CD4-positive, alpha-beta memory T cell (primary cell): Measurements from ENCODE around the gene PACRG. TPM values are rescaled to one million over a fixed set of nuclear protein-coding genes. Genes with fewer than 3 reads are reported as not detected.

Source experiments
- CTCF ChIA-PET: fragments of 350-600 bp; sonication (Branson Sonifier 250); formaldehyde crosslinking; loops from one replicate; lab custom pipeline; 2021; ENCODE audit warnings: inconsistent platforms; ENCODE audit not compliant: partially characterized antibody; lab: Charles Lee
- POLR2A ChIA-PET: fragments of 350-600 bp; sonication (Branson Sonifier 250); formaldehyde crosslinking; loops from one replicate; lab custom pipeline; 2021; ENCODE audit not compliant: partially characterized antibody; lab: Charles Lee
- DNase-seq, 5 donors: peaks; one replicate each; pipeline versions ENCODE4 v3.0.0 to v3.0.0-alpha.2; 2020 to 2022; ENCODE audit warnings: mixed read lengths in 1 of 5
- H3K27ac ChIP-seq: one replicate; pipeline ENCODE4 v1.7.0; 2013; ENCODE audit warnings: low read depth, low read length
- H3K27me3 ChIP-seq: 2 replicates; pipeline ENCODE4 v1.7.0; 2013; ENCODE audit warnings: mild to moderate bottlenecking, low read length, moderate library complexity; ENCODE audit not compliant: insufficient read depth
- H3K36me3 ChIP-seq: 2 replicates; pipeline ENCODE4 v1.7.0; 2013; ENCODE audit warnings: mild to moderate bottlenecking, low read length, moderate library complexity; ENCODE audit not compliant: insufficient read depth
- H3K4me1 ChIP-seq: 2 replicates; pipeline ENCODE4 v1.7.0; 2013; ENCODE audit warnings: mild to moderate bottlenecking, low read length, moderate library complexity; ENCODE audit not compliant: insufficient read depth
- H3K4me3 ChIP-seq, 2 donors: one replicate each; pipeline ENCODE4 v1.7.0; 2013; ENCODE audit warnings: low read length in 2 of 2, mild to moderate bottlenecking in 1 of 2
- H3K9me3 ChIP-seq, 2 donors: one replicate each; pipeline ENCODE4 v1.7.0; 2013; ENCODE audit warnings: low read length in 2 of 2, control low read depth in 1 of 2; ENCODE audit not compliant: control insufficient read depth in 1 of 2
- H3K27ac Mint-ChIP-seq, 7 donors: one replicate each; pipeline ENCODE4 v1.8.0; 2020 to 2021; ENCODE audit warnings: mixed read lengths in 7 of 7, mild to moderate bottlenecking in 6 of 7, inconsistent platforms in 3 of 7, moderate library complexity in 3 of 7
- H3K27me3 Mint-ChIP-seq, 2 donors: one replicate each; pipeline ENCODE4 v1.8.0; 2020 to 2021; ENCODE audit warnings: mixed read lengths in 2 of 2
- H3K36me3 Mint-ChIP-seq, 2 donors: one replicate each; pipeline ENCODE4 v1.8.0; 2020 to 2021; ENCODE audit warnings: mixed read lengths in 2 of 2, inconsistent platforms in 1 of 2, mild to moderate bottlenecking in 1 of 2
- H3K4me1 Mint-ChIP-seq, 4 donors: one replicate each; pipeline ENCODE4 v1.8.0; 2020 to 2021; ENCODE audit warnings: mixed read lengths in 4 of 4, mild to moderate bottlenecking in 1 of 4
- H3K4me3 Mint-ChIP-seq, 8 donors: one replicate each; pipeline ENCODE4 v1.8.0; 2020 to 2021; ENCODE audit warnings: mixed read lengths in 8 of 8, mild to moderate bottlenecking in 7 of 8, moderate library complexity in 6 of 8, inconsistent platforms in 3 of 8
- H3K9me3 Mint-ChIP-seq, 8 donors: one replicate each; pipeline ENCODE4 v1.8.0; 2020 to 2021; ENCODE audit warnings: mixed read lengths in 8 of 8, mild to moderate bottlenecking in 5 of 8, inconsistent platforms in 3 of 8, moderate library complexity in 1 of 8
- intact Hi-C: fragments of 100-400 bp; cut with micrococcal nuclease; formaldehyde crosslinking; loops from one replicate; pipeline ENCODE4 v1.15.1; 2023
- polyA plus RNA-seq, 2 donors: library from polyadenylated mRNA; unstranded; fragments of 300-500 nt; fragmentation: Illumina TruSeq; gene quantifications; one replicate each; pipeline ENCODE4 v1.2.3, GENCODE V29; 2021
- total RNA-seq, 2 experiments: library from RNA; stranded (reverse); gene quantifications; one replicate each; pipeline ENCODE4 v1.2.3, GENCODE V29; 2021

PACRG gene
- total and polyA plus RNA-seq, 4 experiments from 2014 or later, result 0.21 to 1.5 (median 0.81) TPM; not detected in 1

GRCh38 chr6:163083141-163083540 is 355.4 kb downstream of the PACRG start:
- ChIA-PET CTCF (no interaction called here), POLR2A (no interaction called here)
- H3K27me3 Mint-ChIP-seq, result no peaks in the 10 kb centered on the region
- H3K36me3 Mint-ChIP-seq, result no peaks in the 10 kb centered on the region
- H3K27me3 ChIP-seq, result no peaks in the 10 kb centered on the region
- H3K4me3 Mint-ChIP-seq, result no peak overlapping the region
- DNase-seq, result no peak
- no peak overlapping the region for H3K27ac Mint-ChIP-seq
- H3K4me3 ChIP-seq, result no peak overlapping the region
- H3K36me3 ChIP-seq, result no peaks in the 10 kb centered on the region
- no peaks in the 10 kb centered on the region for H3K9me3 ChIP-seq
- no peak overlapping the region for H3K27ac ChIP-seq
- no peaks in the 10 kb centered on the region for H3K4me1 Mint-ChIP-seq
- H3K9me3 Mint-ChIP-seq, result peaks cover 0 to 6% (median 0%) of the 10 kb centered on the region in 8 donors
- intact Hi-C loops, result no loop called here
- H3K4me1 ChIP-seq, result no peaks in the 10 kb centered on the region

- H3K36me3 Mint-ChIP-seq, result no peaks in the 10 kb centered on the region
- Histone ChIP-seq H3K9me3 (no peaks in the 10 kb centered on the region), H3K27ac (no peak overlapping the region), H3K4me1 (no peaks in the 10 kb centered on the region), H3K4me3 (no peak overlapping the region), H3K36me3 (no peaks in the 10 kb centered on the region), H3K27me3 (no peaks in the 10 kb centered on the region)
- DNase-seq, result no peak
- no peak overlapping the region for H3K4me3 Mint-ChIP-seq
- peaks cover 0 to 4% (median 0%) of the 10 kb centered on the region in 8 donors for H3K9me3 Mint-ChIP-seq
- POLR2A ChIA-PET, result no interaction called here
- no peak overlapping the region for H3K27ac Mint-ChIP-seq
- intact Hi-C loops, result no loop called here
- no peaks in the 10 kb centered on the region for H3K4me1 Mint-ChIP-seq
- CTCF ChIA-PET, result interaction anchor here (1.1 kb wide), 1 partner anchor 10 kb away, joined by 3 read pairs; no protein-coding TSS in a partner anchor
- no peaks in the 10 kb centered on the region for H3K27me3 Mint-ChIP-seq
These were observed 357.7 kb downstream of the PACRG start for GRCh38 chr6:163085426-163085825.

- H3K9me3 ChIP-seq, result no peaks in the 10 kb centered on the region
- no peaks in the 10 kb centered on the region for H3K4me1 ChIP-seq
- intact Hi-C loops, result no loop called here
- no peak overlapping the region for H3K4me3 ChIP-seq
- H3K36me3 ChIP-seq, result no peaks in the 10 kb centered on the region
- Mint-ChIP-seq H3K27ac (no peak overlapping the region), H3K4me3 (no peak overlapping the region), H3K4me1 (no peaks in the 10 kb centered on the region), H3K36me3 (no peaks in the 10 kb centered on the region), H3K9me3 (peaks cover 0 to 4% (median 0%) of the 10 kb centered on the region in 8 donors), H3K27me3 (no peaks in the 10 kb centered on the region)
- ChIA-PET POLR2A (no interaction called here), CTCF (interaction anchor here (1.1 kb wide), 1 partner anchor 9 kb away, joined by 3 read pairs; no protein-coding TSS in a partner anchor)
- H3K27ac ChIP-seq, result no peak overlapping the region
- no peaks in the 10 kb centered on the region for H3K27me3 ChIP-seq
- DNase-seq, result no peak
These were observed 358.3 kb downstream of the PACRG start for GRCh38 chr6:163085861-163086623.

GRCh38 chr6:163086624-163086920 is 358.8 kb downstream of the PACRG start:
- Histone ChIP-seq H3K36me3 (no peaks in the 10 kb centered on the region), H3K27ac (no peak overlapping the region), H3K4me3 (no peak overlapping the region), H3K27me3 (no peaks in the 10 kb centered on the region), H3K9me3 (no peaks in the 10 kb centered on the region), H3K4me1 (no peaks in the 10 kb centered on the region)
- intact Hi-C loops, result no loop called here
- Mint-ChIP-seq H3K4me1 (no peaks in the 10 kb centered on the region), H3K9me3 (peaks cover 0 to 4% (median 0%) of the 10 kb centered on the region in 8 donors), H3K36me3 (no peaks in the 10 kb centered on the region), H3K4me3 (no peak overlapping the region), H3K27ac (no peak overlapping the region), H3K27me3 (no peaks in the 10 kb centered on the region)
- CTCF ChIA-PET, result no interaction called here
- DNase-seq, result no peak
- POLR2A ChIA-PET, result no interaction called here

GRCh38 chr6:163087981-163088380 is 360.2 kb downstream of the PACRG start:
- no peak overlapping the region for H3K4me3 Mint-ChIP-seq
- no peaks in the 10 kb centered on the region for H3K36me3 Mint-ChIP-seq
- intact Hi-C loops, result no loop called here
- no peaks in the 10 kb centered on the region for H3K4me1 Mint-ChIP-seq
- no peak for DNase-seq
- H3K4me1 ChIP-seq, result no peaks in the 10 kb centered on the region
- peaks cover 0 to 4% (median 0%) of the 10 kb centered on the region in 8 donors for H3K9me3 Mint-ChIP-seq
- no peak overlapping the region for H3K27ac Mint-ChIP-seq
- ChIA-PET CTCF (no interaction called here), POLR2A (no interaction called here)
- H3K4me3 ChIP-seq, result no peak overlapping the region
- H3K27ac ChIP-seq, result no peak overlapping the region
- no peaks in the 10 kb centered on the region for H3K36me3 ChIP-seq
- H3K27me3 ChIP-seq, result no peaks in the 10 kb centered on the region
- H3K27me3 Mint-ChIP-seq, result no peaks in the 10 kb centered on the region
- H3K9me3 ChIP-seq, result no peaks in the 10 kb centered on the region

- Mint-ChIP-seq H3K9me3 (peaks cover 0 to 4% (median 0%) of the 10 kb centered on the region in 8 donors), H3K36me3 (no peaks in the 10 kb centered on the region), H3K27me3 (peaks cover 0 to 2% of the 10 kb centered on the region in 2 donors), H3K4me1 (no peaks in the 10 kb centered on the region), H3K4me3 (no peak overlapping the region), H3K27ac (no peak overlapping the region)
- H3K9me3 ChIP-seq, result no peaks in the 10 kb centered on the region
- H3K4me1 ChIP-seq, result no peaks in the 10 kb centered on the region
- ChIA-PET POLR2A (no interaction called here), CTCF (no interaction called here)
- H3K27ac ChIP-seq, result no peak overlapping the region
- intact Hi-C loops, result no loop called here
- no peak overlapping the region for H3K4me3 ChIP-seq
- no peaks in the 10 kb centered on the region for H3K27me3 ChIP-seq
- no peak for DNase-seq
- no peaks in the 10 kb centered on the region for H3K36me3 ChIP-seq
These were observed 365.1 kb downstream of the PACRG start for GRCh38 chr6:163092876-163093275.

- Mint-ChIP-seq H3K4me1 (no peaks in the 10 kb centered on the region), H3K27ac (no peak overlapping the region), H3K27me3 (peaks cover 0 to 2% of the 10 kb centered on the region in 2 donors), H3K4me3 (no peak overlapping the region), H3K9me3 (peaks cover 0 to 4% (median 0%) of the 10 kb centered on the region in 8 donors), H3K36me3 (no peaks in the 10 kb centered on the region)
- CTCF ChIA-PET, result interaction anchor here (1.8 kb wide), 1 partner anchor 9 kb away, joined by 3 read pairs; no protein-coding TSS in a partner anchor
- Histone ChIP-seq H3K27me3 (no peaks in the 10 kb centered on the region), H3K27ac (no peak overlapping the region), H3K36me3 (no peaks in the 10 kb centered on the region), H3K9me3 (no peaks in the 10 kb centered on the region), H3K4me1 (no peaks in the 10 kb centered on the region), H3K4me3 (no peak overlapping the region)
- DNase-seq, result no peak
- intact Hi-C loops, result no loop called here
- POLR2A ChIA-PET, result no interaction called here
These were observed 367.1 kb downstream of the PACRG start for GRCh38 chr6:163094881-163095280.
